ENCODE results near the gene PLAAT5.
"Not testable (repeated sequence)": the region's sequence is repeated elsewhere in the genome, so short reads cannot be mapped to it uniquely, and the experiment has no call there.

PLAAT5 gene

GRCh38 chr11:63489879-63490278 lies 1.1 kb downstream of the PLAAT5 start:
- in situ Hi-C loops (cut with HindIII; ENCODE audit: low sequenced_read_pairs) = loop anchor here (10.0 kb wide), 1 partner anchor 245 kb away; no protein-coding TSS in a partner anchor

GRCh38 chr11:63488789-63489188 lies 2.2 kb downstream of the PLAAT5 start:
- in situ Hi-C loops (cut with HindIII; ENCODE audit: low sequenced_read_pairs) = no loop called here

DNA sequence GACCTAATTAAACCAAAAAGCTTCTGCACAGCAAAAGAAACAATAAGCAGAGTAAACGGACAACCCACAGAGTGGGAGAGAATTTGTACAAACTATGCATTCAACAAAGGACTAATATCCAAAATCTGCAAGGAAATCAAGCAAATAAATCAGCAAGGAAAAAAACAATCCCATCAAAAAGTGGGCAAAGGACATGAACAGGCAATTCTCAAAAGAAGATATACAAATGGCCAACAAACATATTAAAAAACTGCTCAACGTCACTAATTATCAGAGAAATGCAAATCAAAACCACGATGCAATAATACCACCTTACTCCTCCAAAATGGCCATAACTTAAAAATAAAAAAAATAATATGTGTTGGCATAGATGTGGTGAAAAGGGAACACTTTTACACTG lies 5.2 kb downstream of the PLAAT5 start:
- in situ Hi-C loops (cut with HindIII; ENCODE audit: low sequenced_read_pairs) = no loop called here

GRCh38 chr11:63480039-63480438 lies 10.9 kb downstream of the PLAAT5 start:
- in situ Hi-C loops (cut with HindIII; ENCODE audit: low sequenced_read_pairs) = loop anchor here (5.0 kb wide), 1 partner anchor 147 kb away; no protein-coding TSS in a partner anchor

- in situ Hi-C loops (cut with HindIII; ENCODE audit: low sequenced_read_pairs) = no loop called here
Observed at GRCh38 chr11:63478896-63479295, 12.1 kb downstream of the PLAAT5 start.

GRCh38 chr11:63476618-63477017 lies 14.3 kb downstream of the PLAAT5 start:
- in situ Hi-C loops (cut with HindIII; ENCODE audit: low sequenced_read_pairs) = no loop called here

DNA sequence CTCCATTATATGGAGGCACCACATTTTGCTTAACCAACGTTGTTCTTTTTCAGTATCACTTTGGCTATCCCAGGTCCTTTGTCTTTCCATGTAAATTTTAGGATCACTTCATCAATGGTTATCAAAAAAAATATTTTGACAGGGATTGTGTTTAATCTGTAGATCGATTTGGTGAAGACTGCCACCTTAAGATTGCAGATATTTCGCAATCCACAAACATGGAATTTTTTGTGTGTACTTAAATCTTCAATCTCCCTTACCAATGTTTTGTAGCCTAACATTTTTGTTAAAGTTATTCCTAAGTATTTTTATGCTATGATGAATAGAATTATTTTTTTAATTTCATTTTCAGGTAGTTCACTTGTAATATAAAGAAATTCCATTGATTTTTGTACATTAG lies 18.6 kb downstream of the PLAAT5 start:
- in situ Hi-C loops (cut with HindIII; ENCODE audit: low sequenced_read_pairs) = no loop called here

DNA sequence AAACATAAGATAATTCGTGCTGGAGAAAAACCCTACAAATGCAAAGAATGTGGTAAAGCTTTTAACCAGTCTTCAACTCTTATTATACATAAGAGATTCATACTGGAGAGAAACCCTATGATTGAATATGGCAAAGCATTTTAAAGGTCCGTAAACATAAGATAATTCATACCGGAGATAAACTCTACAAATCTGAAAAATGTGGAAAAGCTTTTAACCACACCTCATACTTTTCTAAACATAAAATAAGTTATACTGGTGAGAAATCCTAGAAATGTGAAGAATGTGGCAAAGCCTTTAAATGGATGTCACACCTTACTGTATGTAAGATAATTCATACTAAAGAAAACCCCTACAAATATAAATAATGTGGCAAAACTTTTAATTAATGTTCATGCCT lies 20.7 kb downstream of the PLAAT5 start:
- in situ Hi-C loops (cut with HindIII; ENCODE audit: low sequenced_read_pairs) = no loop called here

GRCh38 chr11:63462137-63462536 lies 28.8 kb downstream of the PLAAT5 start:
- in situ Hi-C loops (cut with HindIII; ENCODE audit: low sequenced_read_pairs) = no loop called here

- in situ Hi-C loops (cut with HindIII; ENCODE audit: low sequenced_read_pairs) = no loop called here
Observed at GRCh38 chr11:63459586-63459985, 31.4 kb downstream of the PLAAT5 start.

DNA sequence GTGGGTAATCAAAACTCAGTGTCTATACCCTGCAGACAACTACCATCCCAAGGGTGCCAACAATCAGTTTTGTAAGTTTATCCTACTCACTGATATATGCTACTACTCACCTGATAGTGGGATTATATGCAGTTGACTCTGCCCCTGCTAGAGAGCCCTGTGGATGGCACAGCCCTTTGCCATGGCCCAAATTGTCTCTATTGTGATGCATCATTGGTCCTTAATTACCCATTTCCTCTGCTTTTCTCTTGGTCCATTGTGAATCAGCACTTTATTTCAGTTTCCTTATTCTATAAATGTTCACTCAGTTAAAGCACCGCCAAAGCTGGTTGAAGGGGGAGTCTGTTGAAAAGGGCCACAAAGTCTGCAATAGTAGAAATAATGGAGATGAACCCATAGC lies 42.3 kb downstream of the PLAAT5 start:
- in situ Hi-C loops (cut with HindIII; ENCODE audit: low sequenced_read_pairs) = loop anchor here (5.0 kb wide), 1 partner anchor 104 kb away; no protein-coding TSS in a partner anchor

DNA sequence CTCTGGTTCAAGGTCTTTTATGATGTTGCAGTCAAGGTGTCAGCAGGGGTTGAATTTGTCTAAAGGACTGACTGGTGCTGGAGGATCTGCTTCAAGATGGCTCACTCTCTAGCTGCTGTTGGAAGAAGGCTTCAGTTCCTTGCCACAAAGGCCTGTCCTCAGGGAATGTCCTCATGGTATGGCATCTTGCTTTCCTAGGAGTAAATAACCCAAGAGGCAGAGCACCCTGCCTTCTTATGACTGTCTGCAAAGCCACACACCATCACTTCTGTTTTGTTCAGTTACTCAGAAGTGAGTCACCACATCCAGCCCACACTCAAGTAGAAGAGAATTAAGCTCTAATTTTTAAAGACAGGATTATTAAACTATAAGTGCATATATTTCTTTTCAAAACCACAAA lies 45.2 kb downstream of the PLAAT5 start:
- in situ Hi-C loops (cut with HindIII; ENCODE audit: low sequenced_read_pairs) = loop anchor here (5.0 kb wide), 1 partner anchor 107 kb away; no protein-coding TSS in a partner anchor

- in situ Hi-C loops (cut with HindIII; ENCODE audit: low sequenced_read_pairs) = loop anchor here (5.0 kb wide), 1 partner anchor 107 kb away; no protein-coding TSS in a partner anchor
Observed at GRCh38 chr11:63445118-63445517, 45.8 kb downstream of the PLAAT5 start.

DNA sequence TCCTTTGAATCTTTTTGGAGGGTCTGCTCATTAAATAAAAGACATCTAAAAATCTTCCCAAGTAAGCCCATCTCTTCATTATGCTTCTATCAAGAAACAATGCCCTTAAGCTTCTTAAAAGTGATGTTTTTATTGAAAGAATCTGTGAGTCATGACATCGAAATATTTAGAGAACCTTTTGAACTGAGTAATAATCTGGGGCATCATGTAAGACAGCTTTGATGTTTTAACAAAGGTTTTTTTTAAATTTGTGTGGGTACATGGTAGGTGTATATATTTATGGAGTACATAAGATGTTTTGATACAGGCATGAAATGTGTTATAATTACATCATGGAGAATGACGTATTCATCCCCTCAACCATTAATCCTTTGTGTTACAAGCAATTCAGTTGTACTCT lies 46.8 kb downstream of the PLAAT5 start:
- in situ Hi-C loops (cut with HindIII; ENCODE audit: low sequenced_read_pairs) = no loop called here

DNA sequence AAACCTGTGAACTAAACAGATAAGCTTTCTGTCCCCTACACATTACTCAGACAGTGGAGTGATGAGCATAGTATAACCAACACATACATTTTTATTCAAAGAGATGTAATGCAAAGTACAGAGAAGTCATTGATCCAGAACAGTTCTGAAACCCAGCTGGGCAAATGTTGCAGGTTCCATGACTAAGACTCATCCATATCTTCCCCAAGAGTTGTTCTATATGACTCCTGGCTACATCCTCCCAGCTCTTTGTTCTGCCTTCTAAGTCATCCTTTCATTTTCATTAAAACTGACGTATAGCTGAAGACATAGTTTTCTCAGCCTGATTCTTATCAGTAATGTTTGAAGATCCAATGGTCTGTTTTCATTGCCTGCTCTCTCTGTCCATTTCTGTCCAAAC lies 47.3 kb downstream of the PLAAT5 start:
- in situ Hi-C loops (cut with HindIII; ENCODE audit: low sequenced_read_pairs) = no loop called here

- in situ Hi-C loops (cut with HindIII; ENCODE audit: low sequenced_read_pairs) = not testable (repeated sequence)
Observed at GRCh38 chr11:63435831-63436230, 55.1 kb downstream of the PLAAT5 start.

DNA sequence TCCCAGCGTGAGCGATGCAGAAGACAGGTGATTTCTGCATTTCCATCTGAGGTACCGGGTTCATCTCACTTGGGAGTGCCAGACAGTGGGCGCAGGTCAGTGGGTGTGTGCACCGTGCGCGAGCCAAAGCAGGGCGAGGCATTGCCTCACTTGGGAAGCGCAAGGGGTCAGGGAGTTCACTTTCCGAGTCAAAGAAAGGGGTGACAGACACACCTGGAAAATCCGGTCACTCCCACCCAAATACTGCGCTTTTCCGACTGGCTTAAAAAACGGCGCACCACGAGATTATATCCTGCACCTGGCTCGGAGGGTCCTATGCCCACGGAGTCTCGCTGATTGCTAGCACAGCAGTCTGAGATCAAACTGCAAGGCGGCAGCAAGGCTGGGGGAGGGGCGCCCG lies 55.6 kb downstream of the PLAAT5 start:
- in situ Hi-C loops (cut with HindIII; ENCODE audit: low sequenced_read_pairs) = not testable (repeated sequence)

- in situ Hi-C loops (cut with HindIII; ENCODE audit: low sequenced_read_pairs) = not testable (repeated sequence)
Observed at GRCh38 chr11:63430731-63431130, 60.2 kb downstream of the PLAAT5 start.

- in situ Hi-C loops (cut with HindIII; ENCODE audit: low sequenced_read_pairs) = loop anchor here (5.0 to 10.0 kb wide), 2 partner anchors 46 to 423 kb away; no protein-coding TSS in a partner anchor
Observed at GRCh38 chr11:63427971-63428508, 62.9 kb downstream of the PLAAT5 start.

- in situ Hi-C loops (cut with HindIII; ENCODE audit: low sequenced_read_pairs) = no loop called here
Observed at GRCh38 chr11:63417174-63417852, 73.7 kb downstream of the PLAAT5 start.
